Calu3 (cell line): ENCODE results near the gene PLEKHM3. TPM values are rescaled to one million over a fixed set of nuclear protein-coding genes. Genes with fewer than 3 reads are reported as not detected.

Experiments
- BruUV-seq: library from RNA; stranded (reverse); fragments of 400-500 nt; replicated peaks from 2 replicates; lab custom pipeline; 2021; lab: Mats Ljungman, UMichigan
- CTCF ChIA-PET: fragments of 300-600 bp; sonication (Branson Sonifier 250); formaldehyde crosslinking; loops from one replicate; lab custom pipeline; 2022; ENCODE audit warnings: antibody characterized with exemption; lab: Charles Lee
- DNase-seq: peaks from one replicate; pipeline ENCODE4 v3.0.0; 2022
- H3K27ac Mint-ChIP-seq: one replicate; pipeline ENCODE4 v1.8.0; 2022; ENCODE audit warnings: mixed read lengths; ENCODE audit not compliant: unreplicated experiment
- H3K27me3 Mint-ChIP-seq: one replicate; pipeline ENCODE4 v1.8.0; 2022; ENCODE audit warnings: mixed read lengths; ENCODE audit not compliant: unreplicated experiment
- H3K36me3 Mint-ChIP-seq: one replicate; pipeline ENCODE4 v1.8.0; 2022; ENCODE audit warnings: mild to moderate bottlenecking, moderate library complexity, mixed read lengths; ENCODE audit not compliant: insufficient read depth, unreplicated experiment
- H3K4me1 Mint-ChIP-seq: one replicate; pipeline ENCODE4 v1.8.0; 2022; ENCODE audit warnings: mild to moderate bottlenecking, low read depth, mixed read lengths; ENCODE audit not compliant: unreplicated experiment
- H3K4me3 Mint-ChIP-seq: one replicate; pipeline ENCODE4 v1.8.0; 2022; ENCODE audit warnings: mild to moderate bottlenecking, low read depth, moderate library complexity, mixed read lengths; ENCODE audit not compliant: unreplicated experiment
- H3K9me3 Mint-ChIP-seq: one replicate; pipeline ENCODE4 v1.8.0; 2022; ENCODE audit warnings: low read depth, mixed read lengths; ENCODE audit not compliant: unreplicated experiment
- intact Hi-C: fragments of 100-400 bp; cut with micrococcal nuclease; formaldehyde crosslinking; loops from one replicate; pipeline ENCODE4 v1.10.0; 2022; ENCODE audit not compliant: unreplicated experiment
- total RNA-seq: library from RNA; stranded (reverse); gene quantifications from 2 replicates; pipeline ENCODE4 v1.2.3, GENCODE V29; 2022
- TF ChIP-seq, protein P1 (sequence below): fragments of 200-600 bp; IDR thresholded peaks from one replicate; pipeline ENCODE4 v1.8.0; 2022; ENCODE audit warnings: antibody characterized with exemption; ENCODE audit not compliant: unreplicated experiment

PLEKHM3 gene
- total RNA-seq, 1 experiment from 2014 or later = 8.0 TPM

DNA sequence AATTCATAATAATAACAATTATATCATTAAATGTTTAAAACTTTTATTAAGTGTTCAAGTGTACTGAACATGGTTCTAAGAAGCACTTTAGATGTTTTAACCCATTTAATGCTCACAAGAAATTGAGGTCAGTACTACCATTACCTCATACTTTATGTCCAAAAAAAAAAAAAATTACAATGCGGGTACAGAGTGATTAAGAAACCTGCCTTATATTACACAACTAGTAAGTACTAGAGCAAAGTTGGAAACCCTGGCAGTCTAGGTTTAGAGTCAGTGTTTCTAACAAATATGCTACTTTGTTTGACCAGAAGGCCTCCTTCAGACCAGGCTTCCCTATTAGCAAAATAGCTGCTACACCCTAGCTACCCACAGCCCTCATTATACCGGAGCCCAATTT, 28.5 kb downstream of the PLEKHM3 start:
- no peaks in the 10 kb centered on the region for H3K9me3 Mint-ChIP-seq
- no peak for DNase-seq
- no peak overlapping the region for H3K4me3 Mint-ChIP-seq
- CTCF ChIA-PET = no interaction called here
- TF ChIP-seq, protein P1, sequence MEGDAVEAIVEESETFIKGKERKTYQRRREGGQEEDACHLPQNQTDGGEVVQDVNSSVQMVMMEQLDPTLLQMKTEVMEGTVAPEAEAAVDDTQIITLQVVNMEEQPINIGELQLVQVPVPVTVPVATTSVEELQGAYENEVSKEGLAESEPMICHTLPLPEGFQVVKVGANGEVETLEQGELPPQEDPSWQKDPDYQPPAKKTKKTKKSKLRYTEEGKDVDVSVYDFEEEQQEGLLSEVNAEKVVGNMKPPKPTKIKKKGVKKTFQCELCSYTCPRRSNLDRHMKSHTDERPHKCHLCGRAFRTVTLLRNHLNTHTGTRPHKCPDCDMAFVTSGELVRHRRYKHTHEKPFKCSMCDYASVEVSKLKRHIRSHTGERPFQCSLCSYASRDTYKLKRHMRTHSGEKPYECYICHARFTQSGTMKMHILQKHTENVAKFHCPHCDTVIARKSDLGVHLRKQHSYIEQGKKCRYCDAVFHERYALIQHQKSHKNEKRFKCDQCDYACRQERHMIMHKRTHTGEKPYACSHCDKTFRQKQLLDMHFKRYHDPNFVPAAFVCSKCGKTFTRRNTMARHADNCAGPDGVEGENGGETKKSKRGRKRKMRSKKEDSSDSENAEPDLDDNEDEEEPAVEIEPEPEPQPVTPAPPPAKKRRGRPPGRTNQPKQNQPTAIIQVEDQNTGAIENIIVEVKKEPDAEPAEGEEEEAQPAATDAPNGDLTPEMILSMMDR = no peak
- H3K27ac Mint-ChIP-seq = no peak overlapping the region
- no TSS peak for BruUV-seq
- H3K27me3 Mint-ChIP-seq = no peaks in the 10 kb centered on the region
- no peaks in the 10 kb centered on the region for H3K4me1 Mint-ChIP-seq
- no peaks in the 10 kb centered on the region for H3K36me3 Mint-ChIP-seq
- intact Hi-C loops = no loop called here

DNA sequence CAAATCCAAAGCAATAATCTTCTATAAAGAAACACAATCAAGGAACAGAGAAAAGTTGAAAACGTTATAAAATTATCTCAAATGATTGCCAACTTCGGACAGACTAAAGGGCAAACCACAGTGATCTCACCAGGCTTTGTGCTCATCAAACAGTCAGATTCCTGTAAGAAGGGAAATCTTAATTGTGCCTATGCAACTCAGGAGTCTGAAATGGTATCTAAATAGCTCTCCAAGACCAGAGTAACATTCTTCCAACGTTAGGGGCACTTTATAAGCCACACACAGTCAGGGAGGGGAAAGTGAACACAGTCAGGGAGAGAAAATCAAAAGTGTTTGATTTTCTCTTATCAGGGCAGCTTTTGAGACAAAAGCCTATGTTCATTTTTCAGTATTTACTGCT, 29.4 kb downstream of the PLEKHM3 start:
- TF ChIP-seq, protein P1 = no peak
- intact Hi-C loops = no loop called here
- BruUV-seq = no TSS peak
- no peak for DNase-seq
- H3K4me3 Mint-ChIP-seq = no peak overlapping the region
- CTCF ChIA-PET = no interaction called here
- no peaks in the 10 kb centered on the region for H3K36me3 Mint-ChIP-seq
- no peaks in the 10 kb centered on the region for H3K9me3 Mint-ChIP-seq
- H3K27me3 Mint-ChIP-seq = no peaks in the 10 kb centered on the region
- no peak overlapping the region for H3K27ac Mint-ChIP-seq
- no peaks in the 10 kb centered on the region for H3K4me1 Mint-ChIP-seq

DNA sequence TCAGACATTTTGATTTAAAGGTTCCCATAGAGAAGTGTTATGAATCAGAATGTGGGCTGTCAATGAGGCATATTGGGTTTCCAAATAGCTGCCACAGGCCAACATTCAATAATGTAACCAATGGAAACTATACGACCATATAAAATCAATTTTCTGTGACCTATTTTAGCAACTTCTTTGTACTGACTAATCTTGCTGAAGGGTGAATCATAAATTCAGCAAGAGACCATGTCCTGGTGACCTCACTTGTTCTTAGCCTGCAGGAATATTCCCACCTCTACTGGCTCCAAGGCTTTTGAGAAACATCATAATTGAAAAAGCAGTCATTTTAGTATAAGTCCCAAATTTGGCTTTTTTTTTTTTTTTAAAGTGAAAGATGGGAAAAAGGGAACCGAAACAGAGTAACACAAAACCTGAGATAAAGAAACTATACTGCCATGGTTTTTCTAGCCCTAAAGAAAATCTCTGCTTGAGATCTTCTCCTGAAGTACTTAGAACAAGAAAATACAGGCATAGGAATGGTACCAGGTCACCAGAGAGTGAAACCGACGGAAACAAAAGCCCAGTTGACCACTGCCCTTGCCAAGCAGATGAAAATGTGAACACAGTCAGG, 32.1 kb downstream of the PLEKHM3 start:
- Mint-ChIP-seq H3K4me3 (no peak overlapping the region), H3K36me3 (no peaks in the 10 kb centered on the region), H3K4me1 (no peaks in the 10 kb centered on the region), H3K27ac (no peak overlapping the region), H3K9me3 (no peaks in the 10 kb centered on the region), H3K27me3 (no peaks in the 10 kb centered on the region)
- DNase-seq = no peak
- CTCF ChIA-PET = no interaction called here
- intact Hi-C loops = no loop called here
- no TSS peak for BruUV-seq
- TF ChIP-seq, protein P1 = no peak

DNA sequence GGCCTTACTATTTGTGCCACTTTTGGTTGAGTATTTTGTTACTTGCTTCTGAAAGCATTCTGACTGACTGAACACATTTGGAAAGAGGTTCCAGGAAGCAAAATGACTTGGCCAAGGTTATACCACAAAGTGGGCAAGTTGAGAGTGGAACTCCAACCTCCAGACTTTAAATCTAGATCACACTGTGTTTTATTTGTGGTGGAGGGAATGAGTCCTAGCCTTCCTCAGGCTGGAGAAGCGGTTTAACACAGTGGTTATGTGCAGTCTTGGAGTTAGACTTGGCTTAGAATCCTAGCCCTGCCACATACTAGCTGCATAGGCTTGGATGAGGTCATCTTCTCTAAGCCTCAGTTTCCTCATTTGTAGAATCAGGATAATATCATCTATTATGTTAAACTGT, 33.4 kb downstream of the PLEKHM3 start:
- no TSS peak for BruUV-seq
- TF ChIP-seq, protein P1 = no peak
- CTCF ChIA-PET = no interaction called here
- no peak overlapping the region for H3K4me3 Mint-ChIP-seq
- H3K9me3 Mint-ChIP-seq = no peaks in the 10 kb centered on the region
- no peak for DNase-seq
- intact Hi-C loops = no loop called here
- no peaks in the 10 kb centered on the region for H3K27me3 Mint-ChIP-seq
- no peak overlapping the region for H3K27ac Mint-ChIP-seq
- H3K4me1 Mint-ChIP-seq = no peaks in the 10 kb centered on the region
- no peaks in the 10 kb centered on the region for H3K36me3 Mint-ChIP-seq
